Left kidney (tissue), 2 donors: ENCODE measurements around the gene DSE. TPM values are rescaled to one million over a fixed set of nuclear protein-coding genes. Genes with fewer than 3 reads are reported as not detected.
A peak's percentile ranks its signal among the peaks of the same experiment; 100 is the strongest.

Experiments used
- DNase-seq: peaks from one replicate; pipeline ENCODE4 v3.0.0-alpha.2; 2013
- polyA plus RNA-seq: library from polyadenylated mRNA; unstranded; fragments of 120-200 nt; gene quantifications from one replicate; pipeline ENCODE4 v1.2.1, GENCODE V29; 2013; ENCODE audit not compliant: insufficient read length

The DSE gene
- polyA plus RNA-seq, 1 donor = 45.5 TPM

- DNase-seq = no peak
Measured at GRCh38 chr6:116446399-116446798, 75.7 kb downstream of the DSE start.

GRCh38 chr6:116447052-116447451, 76.3 kb downstream of the DSE start:
- no peak for DNase-seq

DNA sequence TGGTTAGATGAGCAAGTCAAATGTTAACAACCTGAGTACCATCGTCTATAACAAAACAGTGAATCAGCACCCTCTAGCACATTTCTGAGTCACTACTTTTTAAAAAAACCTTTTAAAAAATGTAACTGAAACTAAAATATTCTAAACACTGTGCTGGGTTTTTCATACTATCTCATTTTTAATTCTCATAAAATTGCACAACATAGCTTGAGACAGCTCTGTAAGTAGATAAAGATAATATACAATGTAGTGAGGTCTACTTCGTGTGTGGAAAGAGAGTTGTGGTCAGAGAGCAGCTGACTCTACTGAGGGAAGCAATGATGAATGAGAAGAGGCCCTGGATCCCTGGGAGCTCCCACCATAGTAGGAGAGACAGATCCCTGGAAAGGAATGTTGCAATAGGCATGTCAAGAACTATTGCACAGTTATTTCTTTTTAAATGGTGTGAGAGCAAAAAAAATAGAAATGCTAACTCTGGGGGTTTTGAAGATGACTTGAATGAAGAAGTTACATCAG, 76.8 kb downstream of the DSE start:
- no peak for DNase-seq

GRCh38 chr6:116449565-116449964, 78.8 kb downstream of the DSE start:
- no peak for DNase-seq

- no peak for DNase-seq
Measured at GRCh38 chr6:116450185-116450710, 79.5 kb downstream of the DSE start.

DNA sequence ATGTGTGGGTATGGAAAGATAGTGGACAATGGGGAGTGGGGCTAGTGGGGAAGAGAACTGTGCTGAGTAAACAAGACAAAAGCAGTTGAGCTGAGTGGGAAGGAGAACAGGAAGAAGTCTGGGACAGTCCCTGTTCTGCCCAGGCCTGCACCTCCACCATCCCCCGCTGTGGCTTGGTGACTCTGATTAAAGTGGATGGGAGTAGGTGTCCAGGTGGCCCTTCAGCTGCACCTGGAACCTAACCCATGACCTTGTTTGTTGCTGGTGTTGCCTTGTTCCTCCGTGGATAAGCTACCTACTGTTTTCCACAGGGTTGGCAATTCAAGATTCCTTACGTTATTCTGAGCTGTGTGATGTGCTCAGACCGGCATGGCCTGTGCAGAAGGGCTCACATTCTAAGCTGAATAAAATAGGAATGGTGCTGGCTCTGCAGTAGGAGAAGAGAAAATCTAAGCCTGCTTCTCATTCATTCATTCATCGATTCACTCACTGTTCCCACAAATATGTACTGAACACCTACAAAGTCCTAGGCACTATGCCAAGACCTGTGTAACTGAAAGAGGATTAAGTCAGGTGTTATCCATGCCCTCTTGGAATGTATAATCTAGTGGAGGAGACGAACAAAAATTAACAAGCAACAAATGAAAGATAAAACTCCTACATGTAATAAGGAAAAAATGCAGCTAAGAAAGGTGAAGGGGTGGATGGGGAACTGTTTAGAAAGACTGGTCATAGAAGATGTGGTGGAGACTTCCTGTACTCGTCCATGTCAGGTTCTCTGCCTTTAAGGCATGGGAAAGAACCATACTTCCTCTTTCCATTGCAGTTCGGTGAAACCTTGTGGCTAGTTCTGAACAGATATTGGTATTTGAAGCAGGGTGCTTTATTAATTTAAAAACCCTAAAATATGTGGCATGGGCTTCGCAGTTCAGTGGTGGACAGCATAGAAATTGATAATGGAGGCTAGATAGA, 80.3 kb downstream of the DSE start:
- no peak for DNase-seq

GRCh38 chr6:116451916-116452315, 81.2 kb downstream of the DSE start:
- no peak for DNase-seq

DNA sequence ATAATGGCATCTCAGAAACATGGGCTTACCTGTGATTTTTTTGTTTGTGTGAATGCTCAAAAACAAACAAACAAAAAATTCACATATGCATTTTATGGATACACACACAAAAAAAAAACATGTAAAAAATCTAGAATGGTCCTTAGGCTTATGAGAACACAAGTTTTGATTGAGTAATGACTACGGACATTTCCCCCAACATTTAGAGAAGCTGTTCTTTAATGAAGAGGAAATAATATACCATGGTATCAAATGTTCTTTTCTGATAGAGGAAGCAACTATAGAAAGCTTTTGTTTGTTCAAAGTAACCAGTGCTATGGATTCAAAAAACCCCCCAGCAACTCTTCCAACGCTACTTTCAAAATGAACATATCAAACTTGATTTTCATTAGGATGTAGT, 81.8 kb downstream of the DSE start:
- DNase-seq = no peak

DNA sequence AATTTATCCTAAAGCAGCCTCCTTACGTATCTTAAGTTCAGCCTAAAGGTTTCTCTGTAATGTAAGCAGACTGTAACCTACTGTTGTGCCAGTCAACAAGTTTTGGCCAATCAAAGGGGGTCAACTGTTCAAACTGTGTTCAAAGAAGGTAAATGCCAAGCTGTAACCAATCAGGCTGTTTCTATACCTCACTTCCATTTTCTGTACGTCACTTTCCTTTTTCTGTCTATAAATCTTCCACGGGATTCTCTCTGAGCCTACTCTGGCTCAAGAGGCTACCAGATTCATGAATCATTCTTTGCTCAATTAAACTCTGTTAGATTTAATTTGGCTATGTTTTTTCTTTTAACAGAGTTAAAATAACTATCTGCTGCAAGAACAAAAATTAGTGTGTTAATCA, 85.4 kb downstream of the DSE start:
- DNase-seq = no peak

DNA sequence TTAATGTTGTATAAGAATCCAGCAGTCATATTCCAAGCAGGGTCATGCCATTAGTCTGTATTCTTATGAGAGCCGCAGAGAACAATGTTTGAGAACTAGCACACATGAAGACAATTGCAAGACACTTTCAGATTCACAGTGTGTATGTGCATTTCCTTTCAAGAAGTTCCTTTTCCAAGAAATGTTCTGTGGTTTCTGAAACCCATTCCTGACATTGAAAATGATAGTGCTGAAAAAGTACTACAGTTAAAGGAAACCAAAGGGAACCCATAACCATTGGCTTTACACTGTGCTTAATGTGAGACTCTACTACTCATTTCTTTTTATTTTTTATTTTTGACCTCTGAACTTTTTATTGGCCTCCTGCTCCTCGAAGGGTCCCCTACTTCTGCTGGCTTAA, 86.2 kb downstream of the DSE start:
- no peak for DNase-seq

DNA sequence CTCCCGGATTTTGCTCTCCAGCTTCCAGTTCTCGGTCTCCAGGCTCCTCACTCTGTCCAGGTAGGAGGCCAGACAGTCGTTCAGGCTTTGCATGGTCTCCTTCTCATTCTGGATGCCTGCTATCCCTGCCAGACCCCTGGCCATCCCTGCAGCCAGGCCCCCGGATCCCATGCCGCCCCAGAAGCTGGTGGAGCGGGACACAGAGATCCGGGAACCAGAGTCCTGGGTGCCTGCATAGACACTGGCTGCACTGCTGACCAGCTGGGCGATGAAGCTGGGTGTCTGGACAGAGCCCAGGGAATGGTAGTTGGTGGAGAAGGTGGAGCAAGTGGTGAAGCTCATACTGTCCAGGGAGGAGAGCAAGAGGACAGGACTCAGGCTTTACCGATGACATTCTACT, 87.5 kb downstream of the DSE start:
- no peak for DNase-seq

DNA sequence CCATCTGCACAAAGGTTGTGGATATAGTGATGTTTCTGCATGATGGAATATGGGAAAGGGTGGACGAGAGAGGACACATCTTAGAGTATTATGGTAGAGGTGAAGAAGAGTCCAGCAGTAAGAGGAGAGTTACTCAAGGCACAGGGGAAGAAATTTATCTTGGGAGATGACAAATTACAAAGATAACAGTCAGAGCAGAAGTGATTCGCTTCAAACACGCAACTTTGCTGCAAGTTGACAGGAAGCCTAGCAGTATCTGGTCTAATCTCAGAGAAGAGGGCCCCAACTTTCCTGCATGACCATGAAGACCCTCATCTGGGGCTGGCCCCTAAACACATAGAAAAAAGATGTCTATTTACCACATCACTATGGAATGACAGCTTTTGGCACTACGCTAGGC, 89.2 kb downstream of the DSE start:
- DNase-seq = no peak

- DNase-seq = no peak
Measured at GRCh38 chr6:116461331-116461931, 90.7 kb downstream of the DSE start, which contains the start of gene CALHM6. Gene CALHM6 (plus strand): TSS chr6:116461375. CDS start chr6:116461930, 555 bp downstream.

- DNase-seq = peak; percentile 57
Measured at GRCh38 chr6:116461932-116462885, 91.5 kb downstream of the DSE start.

DNA sequence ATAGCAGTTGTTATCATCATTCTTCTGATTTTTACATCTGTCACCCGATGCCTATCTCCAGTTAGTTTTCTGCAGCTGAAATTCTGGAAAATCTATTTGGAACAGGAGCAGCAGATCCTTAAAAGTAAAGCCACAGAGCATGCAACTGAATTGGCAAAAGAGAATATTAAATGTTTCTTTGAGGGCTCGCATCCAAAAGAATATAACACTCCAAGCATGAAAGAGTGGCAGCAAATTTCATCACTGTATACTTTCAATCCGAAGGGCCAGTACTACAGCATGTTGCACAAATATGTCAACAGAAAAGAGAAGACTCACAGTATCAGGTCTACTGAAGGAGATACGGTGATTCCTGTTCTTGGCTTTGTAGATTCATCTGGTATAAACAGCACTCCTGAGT, 92.6 kb downstream of the DSE start:
- DNase-seq = no peak

DNA sequence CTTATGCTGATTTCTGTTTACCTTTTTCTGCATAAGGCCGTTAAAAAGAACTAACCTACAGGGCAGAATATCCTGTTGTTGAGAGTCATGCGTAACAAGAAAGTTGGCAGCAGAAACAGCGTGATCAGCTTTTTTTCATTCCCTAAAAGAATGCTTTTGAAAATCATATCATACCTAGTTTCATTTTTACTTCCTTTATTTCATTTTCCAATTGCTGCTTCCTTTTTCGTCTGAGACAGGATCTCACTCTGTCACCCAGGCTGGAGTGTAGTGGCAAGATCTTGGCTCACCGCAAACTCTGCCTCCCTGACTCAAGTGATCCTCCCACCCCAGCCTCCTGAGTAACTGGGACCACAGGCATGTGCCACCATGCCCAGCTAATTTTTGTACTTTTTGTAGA, 94.5 kb downstream of the DSE start:
- no peak for DNase-seq

- no peak for DNase-seq
Measured at GRCh38 chr6:116467096-116467495, 96.3 kb downstream of the DSE start.

DNA sequence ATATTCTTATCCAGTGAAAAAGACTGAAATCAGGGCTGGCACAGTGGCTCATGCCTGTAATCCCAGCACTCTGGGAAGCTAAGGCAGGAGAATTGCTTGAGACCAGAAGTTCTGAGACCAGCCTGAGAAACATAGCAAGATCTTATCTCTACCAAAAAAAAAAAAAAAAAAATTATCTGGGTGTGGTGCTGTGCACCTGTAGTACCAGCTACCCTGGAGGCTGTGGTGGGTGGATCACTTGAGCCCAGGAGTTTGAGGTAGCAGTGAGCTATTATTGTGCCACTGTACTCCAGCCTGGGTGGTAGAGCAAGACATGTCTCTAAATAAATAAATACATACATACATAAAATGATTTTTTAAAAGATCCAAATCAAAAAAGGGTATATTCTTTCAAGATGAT, 96.8 kb downstream of the DSE start:
- no peak for DNase-seq

DNA sequence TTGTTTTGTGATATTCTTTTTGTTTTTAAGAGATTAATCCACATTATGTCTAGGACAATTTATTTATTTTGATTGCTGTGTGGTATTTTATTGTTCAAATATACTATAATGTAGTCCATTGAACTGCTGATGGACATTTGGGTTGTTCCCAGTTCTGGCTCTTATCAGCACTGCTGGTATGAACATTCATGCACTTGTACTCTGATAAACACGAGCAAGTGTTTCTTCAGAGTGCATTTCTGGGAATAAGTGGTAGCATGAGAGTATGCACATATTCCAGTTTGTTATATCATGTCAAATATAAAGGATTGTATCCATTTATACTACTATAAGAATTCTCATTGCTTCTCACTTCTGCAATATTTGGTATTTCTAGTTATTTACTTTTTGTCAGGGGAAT, 97.5 kb downstream of the DSE start:
- DNase-seq = no peak

DNA sequence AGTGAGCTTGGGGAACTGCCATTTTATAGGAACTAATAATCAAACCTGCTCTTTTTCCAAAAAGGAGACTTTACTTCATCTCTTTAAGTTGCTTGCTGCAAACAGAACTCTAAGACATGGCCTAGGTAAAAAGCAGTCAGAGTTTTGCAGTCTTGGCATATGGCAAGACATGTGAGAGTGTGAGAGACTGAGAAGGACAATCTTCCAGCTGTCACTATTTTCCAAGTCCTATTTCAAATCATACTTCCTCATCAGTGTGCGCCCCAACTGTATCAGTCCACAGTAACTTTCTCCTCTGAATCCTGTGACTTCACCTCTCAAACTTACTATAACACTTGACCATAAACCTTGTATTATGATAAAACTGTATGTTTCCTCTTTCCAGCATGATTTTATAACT, 100.8 kb downstream of the DSE start:
- DNase-seq = no peak

DNA sequence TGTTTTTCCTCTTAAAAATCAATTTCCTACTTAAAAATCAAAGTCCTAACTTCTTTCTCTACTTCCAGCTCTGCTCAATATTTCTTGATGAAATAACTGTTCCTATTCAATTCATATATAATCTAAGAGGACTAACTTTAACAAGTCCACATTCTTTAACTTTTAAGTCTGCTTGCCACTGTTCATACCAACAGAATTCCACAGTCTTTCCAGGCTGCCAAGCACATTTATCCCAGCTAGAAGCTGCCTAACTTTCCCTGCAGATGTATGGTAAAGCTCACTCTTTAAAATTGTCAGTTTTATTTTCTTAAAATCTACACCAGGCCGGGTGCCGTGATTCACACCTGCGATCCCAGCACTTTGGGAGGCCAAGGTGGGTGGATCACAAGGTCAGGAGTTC, 102.0 kb downstream of the DSE start:
- DNase-seq = no peak

DNA sequence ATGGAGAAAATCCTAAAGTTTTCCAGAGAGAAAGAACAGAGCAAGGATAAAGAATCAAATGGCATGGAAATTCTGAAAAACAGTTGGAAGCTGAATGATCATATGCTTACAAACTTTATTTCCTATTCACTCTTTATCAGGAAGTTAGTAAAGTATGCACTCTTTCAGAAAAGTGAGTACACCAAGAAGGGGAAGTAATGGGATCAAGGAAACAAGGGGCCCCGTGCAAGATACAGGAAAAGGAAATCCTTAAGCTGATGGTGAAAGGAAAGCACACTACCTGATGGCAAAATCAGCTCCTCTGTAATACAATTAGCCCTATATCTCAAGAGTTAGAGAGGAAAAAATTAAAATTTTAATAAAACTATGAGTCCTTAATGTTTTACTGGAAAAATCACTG, 104.4 kb downstream of the DSE start:
- no peak for DNase-seq
